ENCODE results near the gene SLC39A7. TPM values are rescaled to one million over a fixed set of nuclear protein-coding genes. Genes with fewer than 3 reads are reported as not detected.

SLC39A7 gene
- total and polyA plus RNA-seq, 8 donors = 41.6 to 111 (median 64.5) TPM

- no peaks in the 10 kb centered on the region for H3K27me3 ChIP-seq
- H3K36me3 ChIP-seq = peaks cover 0 to 25% (median 18%) of the 10 kb centered on the region in 3 donors
- no peak within 1 kb of the TSS for H3K27ac ChIP-seq
- 18% methylated on average over 24 to 35 of the region's 35 CpGs for WGBS, 2 donors
- H3K4me3 ChIP-seq = peak within 1 kb of the TSS in 2 of 4 donors; percentile 5 to 15
- DNase-seq (peak in 1 of 6 donors; percentile 73), FAIRE-seq (no peak), ATAC-seq (peak; percentile 9 to 36 (median 14))
- no peaks in the 10 kb centered on the region for H3K9me3 ChIP-seq
- H3K4me1 ChIP-seq = peaks cover 9 to 12% (median 11%) of the 10 kb centered on the region in 3 donors
- TF ChIP-seq, protein P1, sequence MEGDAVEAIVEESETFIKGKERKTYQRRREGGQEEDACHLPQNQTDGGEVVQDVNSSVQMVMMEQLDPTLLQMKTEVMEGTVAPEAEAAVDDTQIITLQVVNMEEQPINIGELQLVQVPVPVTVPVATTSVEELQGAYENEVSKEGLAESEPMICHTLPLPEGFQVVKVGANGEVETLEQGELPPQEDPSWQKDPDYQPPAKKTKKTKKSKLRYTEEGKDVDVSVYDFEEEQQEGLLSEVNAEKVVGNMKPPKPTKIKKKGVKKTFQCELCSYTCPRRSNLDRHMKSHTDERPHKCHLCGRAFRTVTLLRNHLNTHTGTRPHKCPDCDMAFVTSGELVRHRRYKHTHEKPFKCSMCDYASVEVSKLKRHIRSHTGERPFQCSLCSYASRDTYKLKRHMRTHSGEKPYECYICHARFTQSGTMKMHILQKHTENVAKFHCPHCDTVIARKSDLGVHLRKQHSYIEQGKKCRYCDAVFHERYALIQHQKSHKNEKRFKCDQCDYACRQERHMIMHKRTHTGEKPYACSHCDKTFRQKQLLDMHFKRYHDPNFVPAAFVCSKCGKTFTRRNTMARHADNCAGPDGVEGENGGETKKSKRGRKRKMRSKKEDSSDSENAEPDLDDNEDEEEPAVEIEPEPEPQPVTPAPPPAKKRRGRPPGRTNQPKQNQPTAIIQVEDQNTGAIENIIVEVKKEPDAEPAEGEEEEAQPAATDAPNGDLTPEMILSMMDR (IDR thresholded peaks at IDR 0.05) = no peak
- intact Hi-C loops (cut with DNase I) = no loop called here
Observed at GRCh38 chr6:33192105-33192646, 8.5 kb upstream of the SLC39A7 start, which contains the start of gene COL11A2. TSS of gene COL11A2 (minus strand) at chr6:33192467. CDS start at chr6:33192240, 227 bp downstream.

DNA sequence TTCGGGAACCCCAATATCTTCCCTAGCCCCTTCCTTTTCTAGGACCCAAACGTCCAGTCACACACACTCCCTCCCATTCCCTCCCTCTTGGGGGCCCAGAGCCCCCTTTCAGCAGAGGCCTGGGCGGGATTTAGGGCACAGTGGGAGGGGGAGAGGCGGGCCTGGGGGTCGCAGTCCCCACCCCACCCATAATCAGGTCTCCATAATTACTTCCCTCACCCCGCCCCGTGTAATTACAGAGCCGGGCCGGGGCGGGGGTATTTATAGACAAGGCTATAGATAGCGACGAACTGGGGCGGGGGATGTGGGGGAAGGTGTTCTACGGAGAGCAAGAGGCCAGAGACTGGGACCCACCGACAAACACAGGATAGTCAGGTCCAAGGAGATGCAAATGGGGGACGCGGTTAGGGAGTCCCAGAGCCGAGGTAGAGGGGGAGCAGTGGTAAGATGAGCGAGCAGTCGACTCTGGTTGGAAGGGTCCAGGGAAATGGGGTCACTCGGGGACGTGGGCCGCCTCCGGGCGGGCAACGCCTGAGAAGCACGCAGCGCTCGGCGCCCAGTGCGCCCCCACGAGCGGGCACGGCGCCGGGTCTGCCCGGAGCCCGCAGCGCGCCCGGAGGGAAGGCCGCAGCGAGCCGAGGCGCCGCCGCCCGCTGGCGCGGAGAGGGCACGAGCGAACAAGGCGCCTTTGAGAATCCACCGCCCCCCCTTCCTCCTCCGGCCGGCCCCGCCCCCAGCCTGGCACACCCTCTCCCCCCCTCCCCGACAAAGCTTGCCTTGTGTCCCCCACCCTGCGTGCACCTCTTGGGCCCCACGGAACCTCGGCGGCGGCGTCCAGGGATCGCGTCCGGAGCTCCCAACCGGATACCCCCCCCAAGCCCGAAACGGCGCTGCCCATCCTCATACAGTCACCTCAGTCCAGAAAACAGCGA lies 7.7 kb upstream of the SLC39A7 start:
- Histone ChIP-seq H3K9me3 (no peaks in the 10 kb centered on the region), H3K36me3 (peaks cover 0 to 25% (median 18%) of the 10 kb centered on the region in 3 donors), H3K4me1 (peaks cover 11 to 12% (median 11%) of the 10 kb centered on the region in 3 donors), H3K27me3 (no peaks in the 10 kb centered on the region), H3K4me3 (peak overlapping the region in 2 of 4 donors; percentile 5 to 15), H3K27ac (no peak overlapping the region)
- intact Hi-C loops (cut with DNase I) = no loop called here
- TF ChIP-seq, protein P1 (IDR thresholded peaks at IDR 0.05) = no peak
- DNase-seq (peak in 4 of 6 donors; percentile 39 to 76 (median 68)), FAIRE-seq (no peak), ATAC-seq (peak in 3 of 4 donors; percentile 15 to 37 (median 32))
- WGBS, 2 donors = 4 to 7% methylated on average over 37 to 72 of the region's 72 CpGs

GRCh38 chr6:33193619-33194018 lies 7.0 kb upstream of the SLC39A7 start:
- Histone ChIP-seq H3K4me3 (no peak overlapping the region), H3K9me3 (no peaks in the 10 kb centered on the region), H3K36me3 (peaks cover 0 to 25% (median 18%) of the 10 kb centered on the region in 3 donors), H3K27ac (no peak overlapping the region), H3K27me3 (no peaks in the 10 kb centered on the region), H3K4me1 (peaks cover 11 to 19% (median 15%) of the 10 kb centered on the region in 3 donors)
- intact Hi-C loops (cut with DNase I) = no loop called here
- ATAC-seq (no peak), FAIRE-seq (no peak), DNase-seq (peak in 1 of 6 donors; percentile 43)
- TF ChIP-seq, protein P1 (IDR thresholded peaks at IDR 0.05) = no peak
- WGBS, 2 donors = 73% methylated on average over 6 of the region's 6 CpGs

DNA sequence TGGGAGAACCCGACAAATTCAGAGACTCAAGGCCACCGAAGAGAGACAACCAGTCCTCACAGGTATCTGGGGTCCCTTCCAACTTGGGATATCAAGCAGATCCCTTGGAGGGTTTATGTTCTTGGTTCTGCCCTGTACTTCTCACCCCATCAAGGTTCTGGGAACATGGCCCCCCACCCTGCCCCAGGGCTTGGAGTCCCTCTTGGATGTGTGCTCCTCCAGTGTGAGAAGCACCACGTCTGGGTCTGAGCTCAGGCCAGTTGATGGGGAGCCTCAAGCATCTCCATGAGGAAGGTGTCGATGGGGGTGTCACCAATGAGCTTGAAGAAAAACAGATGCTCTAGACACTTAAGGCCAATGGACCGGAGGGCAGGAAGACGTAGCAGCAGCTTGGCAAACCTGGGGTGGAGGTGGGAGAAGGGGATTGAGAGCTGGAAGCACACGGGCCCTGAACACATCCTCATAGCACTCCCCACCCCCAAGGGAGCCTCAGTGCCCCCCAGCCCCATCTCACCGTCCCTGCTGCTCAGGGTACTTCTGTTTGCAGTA lies 6.2 kb upstream of the SLC39A7 start:
- H3K27me3 ChIP-seq = no peaks in the 10 kb centered on the region
- H3K9me3 ChIP-seq = no peaks in the 10 kb centered on the region
- peaks cover 0 to 25% (median 18%) of the 10 kb centered on the region in 3 donors for H3K36me3 ChIP-seq
- H3K4me3 ChIP-seq = no peak overlapping the region
- ATAC-seq (no peak), FAIRE-seq (no peak), DNase-seq (no peak)
- no peak overlapping the region for H3K27ac ChIP-seq
- WGBS, 2 donors = 83 to 85% methylated on average over 8 of the region's 8 CpGs
- TF ChIP-seq, protein P1 (IDR thresholded peaks at IDR 0.05) = no peak
- intact Hi-C loops (cut with DNase I) = no loop called here
- H3K4me1 ChIP-seq = peaks cover 15 to 24% (median 16%) of the 10 kb centered on the region in 3 donors
